Aortic smooth muscle cell (primary cell): ENCODE data around the gene ASS1. TPM values are rescaled to one million over a fixed set of nuclear protein-coding genes. Genes with fewer than 3 reads are reported as not detected.

Experiments
- total RNA-seq: library from RNA; depleted of rRNA; stranded (reverse); fragments of >200 nt; gene quantifications from 2 replicates; pipeline ENCODE4 v1.2.3, GENCODE V29; 2014

Gene ASS1
- 140 and 149 TPM in 2 replicates for total RNA-seq

DNA sequence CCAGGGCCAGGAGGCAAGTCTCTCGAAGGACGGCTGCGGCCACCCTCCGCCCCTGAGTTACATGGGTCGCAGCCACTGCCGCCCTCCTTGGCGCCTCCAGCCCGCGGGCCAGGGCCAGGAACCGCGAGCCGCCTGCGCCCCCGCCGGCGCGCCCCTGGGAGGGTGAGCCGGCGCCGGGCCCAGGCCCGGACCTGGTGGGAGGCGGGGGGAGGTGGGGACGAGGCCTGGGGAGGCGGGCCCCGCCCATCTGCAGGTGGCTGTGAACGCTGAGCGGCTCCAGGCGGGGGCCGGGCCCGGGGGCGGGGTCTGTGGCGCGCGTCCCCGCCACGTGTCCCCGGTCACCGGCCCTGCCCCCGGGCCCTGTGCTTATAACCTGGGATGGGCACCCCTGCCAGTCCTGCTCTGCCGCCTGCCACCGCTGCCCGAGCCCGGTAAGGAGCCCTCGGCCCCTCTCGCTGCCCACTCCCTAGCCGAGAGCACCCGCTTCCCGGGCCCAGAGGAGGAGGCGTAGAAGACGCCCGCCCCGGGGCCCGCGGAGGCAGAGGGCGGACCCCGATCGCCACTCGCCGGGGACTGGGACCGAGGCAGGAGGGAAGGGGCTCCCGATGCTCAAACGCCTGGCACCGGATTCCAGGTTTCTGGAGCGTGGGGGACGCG, at the start of gene ASS1:
TSS of gene ASS1 (plus strand) at position 397 of the 657 bp plus-strand sequence. CDS start 7,268 bp downstream, outside the sequence.

Other genes with a start within 250 kb of the ASS1 start
- 0.06 and 0.13 TPM in 2 replicates for gene HMCN2, start 179.2 kb upstream of the ASS1 start, total RNA-seq
- gene FUBP3, start 134.6 kb downstream of the ASS1 start, total RNA-seq: 43.0 and 49.9 TPM in 2 replicates
- gene PRDM12, start 219.6 kb downstream of the ASS1 start, total RNA-seq: under 0.01 TPM in 1 of 2 replicates, not detected in the other
- gene EXOSC2, start 248.8 kb downstream of the ASS1 start, total RNA-seq: 20.0 and 30.6 TPM in 2 replicates